ENCODE results near the gene ATP6V0B. TPM values are rescaled to one million over a fixed set of nuclear protein-coding genes. Genes with fewer than 3 reads are reported as not detected.

The ATP6V0B gene
- total and polyA plus RNA-seq, 2 donors (not counting 3 experiments of a cell fraction or from before 2014, with no cell fraction given), result 110 to 325 TPM

DNA sequence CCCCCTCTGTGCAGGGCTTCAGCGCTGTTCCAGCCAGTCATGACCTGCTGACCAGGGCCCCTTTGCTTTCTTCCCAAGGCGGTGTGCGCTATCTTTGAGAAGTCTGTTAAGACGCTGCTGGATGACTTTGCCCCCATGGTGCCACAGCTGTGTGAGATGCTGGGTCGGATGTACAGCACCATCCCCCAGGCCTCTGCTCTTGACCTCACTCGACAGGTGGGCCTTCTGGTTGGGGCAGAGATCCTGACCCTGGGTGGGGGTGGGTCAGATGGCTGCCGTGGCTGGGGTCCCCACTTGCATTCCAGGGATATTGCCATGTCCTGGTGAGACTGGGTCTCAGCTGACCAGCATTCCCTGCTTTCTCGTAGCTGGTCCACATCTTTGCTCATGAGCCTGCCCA lies 14.0 kb upstream of the ATP6V0B start:
- CTCF ChIA-PET, result no interaction called here
- DNase-seq (ENCODE audit: low read depth, low spot score) (no peak), FAIRE-seq (no peak)
- Histone ChIP-seq H3K79me2 (ENCODE audit: control insufficient read depth, insufficient read depth, low read length) (no peaks in the 10 kb centered on the region), H3K36me3 (ENCODE audit: control insufficient read depth in 2 of 2, extremely low read depth in 1 of 2, insufficient read depth in 2 of 2, low read length in 2 of 2) (peaks cover 5 to 35% of the 10 kb centered on the region in 2 experiments), H3K27me3 (ENCODE audit: control insufficient read depth in 2 of 2, insufficient read depth in 2 of 2, low read length in 2 of 2) (no peaks in the 10 kb centered on the region), H3K9me1 (replicated peaks; ENCODE audit: control insufficient read depth, extremely low read depth, insufficient read depth, low read length) (no peaks in the 10 kb centered on the region), H2AFZ (ENCODE audit: low read depth, low read length) (no peak overlapping the region), H3K4me3 (replicated peaks in 1 of 3; ENCODE audit: insufficient read depth in 1 of 3, low read depth in 1 of 3, low read length in 3 of 3) (no peak overlapping the region), H3K27ac (ENCODE audit: insufficient read depth, low read depth, low read length) (no peak overlapping the region), H4K20me1 (replicated peaks; ENCODE audit: control insufficient read depth, extremely low read depth, insufficient read depth, low read length) (no peaks in the 10 kb centered on the region), H3K9ac (replicated peaks; ENCODE audit: extremely low read depth, insufficient read depth, low read length) (no peak overlapping the region), H3K9me3 (replicated peaks; ENCODE audit: control insufficient read depth, insufficient read depth, low read length) (no peaks in the 10 kb centered on the region), H3K4me2 (ENCODE audit: insufficient read depth, low read length) (no peak overlapping the region), H3K4me1 (ENCODE audit: control insufficient read depth, extremely low read depth, insufficient read depth, low read length) (no peaks in the 10 kb centered on the region)
- TF ChIP-seq MYC (IDR thresholded peaks at IDR 0.05; ENCODE audit: low read depth, low read length) (no peak), GATA2 (IDR thresholded peaks at IDR 0.05; ENCODE audit: insufficient read depth, insufficient read length, low read depth, low read length) (no peak), FOS (IDR thresholded peaks at IDR 0.05; ENCODE audit: borderline replicate concordance, insufficient read depth, low read length) (no peak), JUN (IDR thresholded peaks at IDR 0.05; ENCODE audit: borderline replicate concordance, insufficient read depth, insufficient read length, low read depth) (no peak), POLR2AphosphoS5 (IDR thresholded peaks at IDR 0.05; ENCODE audit: insufficient read depth, low read depth, low read length) (no peak)
- TF ChIP-seq, protein P1, sequence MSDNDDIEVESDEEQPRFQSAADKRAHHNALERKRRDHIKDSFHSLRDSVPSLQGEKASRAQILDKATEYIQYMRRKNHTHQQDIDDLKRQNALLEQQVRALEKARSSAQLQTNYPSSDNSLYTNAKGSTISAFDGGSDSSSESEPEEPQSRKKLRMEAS (IDR thresholded peaks at IDR 0.05; ENCODE audit: insufficient read depth, insufficient read length), result no peak
- TF ChIP-seq, protein P2, sequence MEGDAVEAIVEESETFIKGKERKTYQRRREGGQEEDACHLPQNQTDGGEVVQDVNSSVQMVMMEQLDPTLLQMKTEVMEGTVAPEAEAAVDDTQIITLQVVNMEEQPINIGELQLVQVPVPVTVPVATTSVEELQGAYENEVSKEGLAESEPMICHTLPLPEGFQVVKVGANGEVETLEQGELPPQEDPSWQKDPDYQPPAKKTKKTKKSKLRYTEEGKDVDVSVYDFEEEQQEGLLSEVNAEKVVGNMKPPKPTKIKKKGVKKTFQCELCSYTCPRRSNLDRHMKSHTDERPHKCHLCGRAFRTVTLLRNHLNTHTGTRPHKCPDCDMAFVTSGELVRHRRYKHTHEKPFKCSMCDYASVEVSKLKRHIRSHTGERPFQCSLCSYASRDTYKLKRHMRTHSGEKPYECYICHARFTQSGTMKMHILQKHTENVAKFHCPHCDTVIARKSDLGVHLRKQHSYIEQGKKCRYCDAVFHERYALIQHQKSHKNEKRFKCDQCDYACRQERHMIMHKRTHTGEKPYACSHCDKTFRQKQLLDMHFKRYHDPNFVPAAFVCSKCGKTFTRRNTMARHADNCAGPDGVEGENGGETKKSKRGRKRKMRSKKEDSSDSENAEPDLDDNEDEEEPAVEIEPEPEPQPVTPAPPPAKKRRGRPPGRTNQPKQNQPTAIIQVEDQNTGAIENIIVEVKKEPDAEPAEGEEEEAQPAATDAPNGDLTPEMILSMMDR (IDR thresholded peaks at IDR 0.05; ENCODE audit: extremely low read depth in 1 of 2, insufficient read depth in 1 of 2, low read depth in 1 of 2, low read length in 2 of 2), result no peak
- dilution Hi-C loops (cut with MboI; ENCODE audit: extremely low pct_ligation_motif_present, low sequenced_read_pairs) (no loop called here), intact Hi-C loops (cut with micrococcal nuclease) (no loop called here)
- no TSS peak for BruUV-seq (replicated peaks)
- POLR2A ChIA-PET, result no interaction called here
